Endodermal cell (in vitro differentiated cells): ENCODE measurements around the gene OR10V1. TPM values are rescaled to one million over a fixed set of nuclear protein-coding genes. Genes with fewer than 3 reads are reported as not detected.

Experiments
- DNase-seq: peaks from one replicate; pipeline ENCODE4 v3.0.0-alpha.2; 2017
- H3K27ac ChIP-seq: 2 replicates; pipeline ENCODE4 v1.5.1; 2013; ENCODE audit warnings: mild to moderate bottlenecking, low read depth, low read length, moderate library complexity
- H3K27me3 ChIP-seq: 2 replicates; pipeline ENCODE4 v1.6.1; 2013; ENCODE audit warnings: mild to moderate bottlenecking, low read length, moderate library complexity; ENCODE audit not compliant: insufficient read depth, control insufficient read depth, poor library complexity, severe bottlenecking
- H3K36me3 ChIP-seq: 2 replicates; pipeline ENCODE4 v1.7.0; 2013; ENCODE audit warnings: mild to moderate bottlenecking, low read length, moderate library complexity; ENCODE audit not compliant: control insufficient read depth, insufficient read depth
- H3K4me1 ChIP-seq: one replicate; pipeline ENCODE4 v1.7.0; 2013; ENCODE audit warnings: low read length; ENCODE audit not compliant: control insufficient read depth, insufficient read depth
- H3K4me3 ChIP-seq: 2 replicates; pipeline ENCODE4 v1.5.1; 2013; ENCODE audit warnings: mild to moderate bottlenecking, low read length, moderate library complexity
- H3K9ac ChIP-seq: 2 replicates; pipeline ENCODE4 v1.6.1; 2013; ENCODE audit warnings: mild to moderate bottlenecking, low read length, moderate library complexity; ENCODE audit not compliant: poor library complexity, severe bottlenecking; ENCODE audit errors: extremely low read depth
- H3K9me3 ChIP-seq: 2 replicates; pipeline ENCODE4 v1.6.1; 2013; ENCODE audit warnings: mild to moderate bottlenecking, low read length, moderate library complexity; ENCODE audit not compliant: control insufficient read depth
- H3K27ac Mint-ChIP-seq: 2 replicates; pipeline ENCODE4 v1.8.0; 2020; ENCODE audit warnings: mixed read lengths
- H3K27me3 Mint-ChIP-seq: 2 replicates; pipeline ENCODE4 v1.8.0; 2021; ENCODE audit warnings: mild to moderate bottlenecking, mixed read lengths; ENCODE audit not compliant: insufficient read depth
- H3K36me3 Mint-ChIP-seq: 2 replicates; pipeline ENCODE4 v1.8.0; 2020; ENCODE audit warnings: low read depth, mixed read lengths
- H3K4me1 Mint-ChIP-seq: 2 replicates; pipeline ENCODE4 v1.8.0; 2020; ENCODE audit warnings: mixed read lengths
- H3K4me3 Mint-ChIP-seq: 2 replicates; pipeline ENCODE4 v1.8.0; 2020; ENCODE audit warnings: mild to moderate bottlenecking, moderate library complexity, mixed read lengths
- H3K9me3 Mint-ChIP-seq: 2 replicates; pipeline ENCODE4 v1.8.0; 2020; ENCODE audit warnings: mild to moderate bottlenecking, mixed read lengths
- WGBS, 2 experiments: methylation state at CpG; one replicate each; pipeline versions ENCODE4 v1.1.5 to v1.1.7; 2013; ENCODE audit warnings: missing lambda C conversion rate in 2 of 2, mixed read lengths in 1 of 2; ENCODE audit not compliant: insufficient coverage in 1 of 2, insufficient read length in 1 of 2; 5-methylcytosine and 5-hydroxymethylcytosine counted together
- total RNA-seq, 2 donors: library from RNA; stranded (reverse); fragmentation: NEBNext Ultra II Directional in 1 of 2; extraction: Animal tissue kit (Norgen Biotek cat#: 25700) in 1 of 2; gene quantifications; 2 replicates in 1 of 2; 3 replicates in 1 of 2; pipeline ENCODE4 v1.2.1, GENCODE V29; 2021
- TF ChIP-seq, protein P1 (sequence below): fragments of 200-600 bp; sonication (generic); conservative IDR thresholded peaks from 2 replicates; pipeline ENCODE4 v1.5.0; 2021; ENCODE audit warnings: antibody characterized with exemption, mild to moderate bottlenecking

The OR10V1 gene
- total RNA-seq, 2 donors from 2014 or later, result not detected

- Mint-ChIP-seq H3K9me3 (peaks cover 16% of the 10 kb centered on the region), H3K36me3 (no peaks in the 10 kb centered on the region), H3K4me1 (peaks cover 25% of the 10 kb centered on the region), H3K27me3 (no peaks in the 10 kb centered on the region), H3K4me3 (no peak overlapping the region), H3K27ac (no peak overlapping the region)
- TF ChIP-seq, protein P1, sequence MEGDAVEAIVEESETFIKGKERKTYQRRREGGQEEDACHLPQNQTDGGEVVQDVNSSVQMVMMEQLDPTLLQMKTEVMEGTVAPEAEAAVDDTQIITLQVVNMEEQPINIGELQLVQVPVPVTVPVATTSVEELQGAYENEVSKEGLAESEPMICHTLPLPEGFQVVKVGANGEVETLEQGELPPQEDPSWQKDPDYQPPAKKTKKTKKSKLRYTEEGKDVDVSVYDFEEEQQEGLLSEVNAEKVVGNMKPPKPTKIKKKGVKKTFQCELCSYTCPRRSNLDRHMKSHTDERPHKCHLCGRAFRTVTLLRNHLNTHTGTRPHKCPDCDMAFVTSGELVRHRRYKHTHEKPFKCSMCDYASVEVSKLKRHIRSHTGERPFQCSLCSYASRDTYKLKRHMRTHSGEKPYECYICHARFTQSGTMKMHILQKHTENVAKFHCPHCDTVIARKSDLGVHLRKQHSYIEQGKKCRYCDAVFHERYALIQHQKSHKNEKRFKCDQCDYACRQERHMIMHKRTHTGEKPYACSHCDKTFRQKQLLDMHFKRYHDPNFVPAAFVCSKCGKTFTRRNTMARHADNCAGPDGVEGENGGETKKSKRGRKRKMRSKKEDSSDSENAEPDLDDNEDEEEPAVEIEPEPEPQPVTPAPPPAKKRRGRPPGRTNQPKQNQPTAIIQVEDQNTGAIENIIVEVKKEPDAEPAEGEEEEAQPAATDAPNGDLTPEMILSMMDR, result peak; percentile 34
- Histone ChIP-seq H3K27me3 (no peaks in the 10 kb centered on the region), H3K36me3 (no peaks in the 10 kb centered on the region), H3K9ac (no peak overlapping the region), H3K4me3 (peak overlapping the region; percentile 54), H3K4me1 (no peaks in the 10 kb centered on the region), H3K9me3 (peaks cover 31% of the 10 kb centered on the region), H3K27ac (no peak overlapping the region)
- no peak for DNase-seq
- WGBS, 2 experiments, result 88 to 100% methylated on average over 2 of the region's 2 CpGs
These were observed 35.4 kb downstream of the OR10V1 start for GRCh38 chr11:59678118-59678812.

GRCh38 chr11:59676205-59676604 lies 37.4 kb downstream of the OR10V1 start:
- Mint-ChIP-seq H3K36me3 (no peaks in the 10 kb centered on the region), H3K27me3 (no peaks in the 10 kb centered on the region), H3K27ac (no peak overlapping the region), H3K4me1 (peaks cover 12% of the 10 kb centered on the region), H3K4me3 (no peak overlapping the region), H3K9me3 (peaks cover 16% of the 10 kb centered on the region)
- no peak overlapping the region for H3K4me3 ChIP-seq
- H3K4me1 ChIP-seq, result no peaks in the 10 kb centered on the region
- H3K9ac ChIP-seq, result no peak overlapping the region
- no peak overlapping the region for H3K27ac ChIP-seq
- H3K36me3 ChIP-seq, result no peaks in the 10 kb centered on the region
- WGBS, 2 experiments, result 83 to 91% methylated on average over 3 to 8 of the region's 8 CpGs
- TF ChIP-seq, protein P1, result no peak
- H3K9me3 ChIP-seq, result peaks cover 22% of the 10 kb centered on the region
- no peak for DNase-seq
- H3K27me3 ChIP-seq, result no peaks in the 10 kb centered on the region

DNA sequence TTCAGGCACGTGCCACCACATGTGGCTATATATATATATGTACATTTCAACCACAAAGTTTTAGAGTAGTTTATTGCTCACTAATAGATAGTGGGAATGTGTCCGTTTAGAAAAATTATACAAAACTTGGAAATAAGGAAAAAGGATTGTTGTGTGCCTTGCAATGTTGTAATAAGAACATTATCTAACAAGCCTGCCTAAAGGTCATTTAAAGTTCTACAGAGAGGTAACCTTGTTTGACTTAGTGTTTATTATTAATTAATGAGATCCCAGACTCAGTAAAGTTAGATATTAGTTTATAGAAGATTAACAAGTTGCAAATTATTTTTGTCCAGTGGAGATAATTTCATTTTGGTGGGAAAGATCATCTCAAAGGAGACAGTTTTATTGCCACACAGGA lies 39.4 kb downstream of the OR10V1 start:
- Histone ChIP-seq H3K4me1 (no peaks in the 10 kb centered on the region), H3K27me3 (no peaks in the 10 kb centered on the region), H3K27ac (no peak overlapping the region), H3K4me3 (no peak overlapping the region), H3K36me3 (no peaks in the 10 kb centered on the region), H3K9ac (no peak overlapping the region), H3K9me3 (peaks cover 22% of the 10 kb centered on the region)
- Mint-ChIP-seq H3K4me1 (peaks cover 15% of the 10 kb centered on the region), H3K36me3 (peaks cover 2% of the 10 kb centered on the region), H3K27ac (no peak overlapping the region), H3K4me3 (no peak overlapping the region), H3K9me3 (peaks cover 16% of the 10 kb centered on the region), H3K27me3 (no peaks in the 10 kb centered on the region)
- WGBS, 2 experiments, result 85% methylated on average over 1 of the region's 2 CpGs; no CpG with 5 or more reads in 1 of the 2 experiments
- no peak for DNase-seq
- TF ChIP-seq, protein P1, result no peak
